SK-N-MC (cell line): ENCODE results near the gene PAMR1.

Experiments used
- DNase-seq: peaks from one replicate; pipeline ENCODE4 v3.0.0-alpha.2; 2011; ENCODE audit warnings: low read depth, low spot score
- H3K27ac ChIP-seq: fragments of 200-600 bp; sonication (generic); 2 replicates; pipeline ENCODE4 v1.5.1; 2016; ENCODE audit warnings: mixed run types
- H3K36me3 ChIP-seq: fragments of 200-600 bp; sonication (generic); 2 replicates; pipeline ENCODE4 v1.6.1; 2017; ENCODE audit warnings: antibody characterized with exemption, low read length, mixed read lengths; ENCODE audit not compliant: insufficient read depth
- H3K4me3 ChIP-seq: fragments of 200-600 bp; sonication (generic); 2 replicates; pipeline ENCODE4 v1.5.1; 2016
- H3K9ac ChIP-seq: fragments of 200-600 bp; sonication (generic); 2 replicates; pipeline ENCODE4 v1.8.0; 2017; ENCODE audit warnings: mixed run types, mixed read lengths; ENCODE audit not compliant: insufficient read length
- H3K9me3 ChIP-seq: fragments of 200-600 bp; sonication (generic); 2 replicates; pipeline ENCODE4 v1.6.1; 2017; ENCODE audit warnings: low read depth, mild to moderate bottlenecking, antibody characterized with exemption, low read length, moderate library complexity, mixed read lengths
- EZH2 ChIP-seq: fragments of 200-600 bp; sonication (generic); IDR thresholded peaks from one replicate; pipeline ENCODE4 v1.6.1; 2017; ENCODE audit warnings: antibody characterized with exemption
- FOXP2 ChIP-seq: optimal IDR thresholded peaks from 2 replicates; pipeline ENCODE3; 2011; ENCODE audit warnings: mild to moderate bottlenecking, moderate library complexity; ENCODE audit not compliant: insufficient read depth; ENCODE audit errors: extremely low read length, control extremely low read depth
- POLR2AphosphoS5 ChIP-seq: IDR thresholded peaks from 2 replicates; pipeline ENCODE4 v1.6.1; 2012; ENCODE audit warnings: mild to moderate bottlenecking, low read depth, low read length, borderline replicate concordance

Gene PAMR1

DNA sequence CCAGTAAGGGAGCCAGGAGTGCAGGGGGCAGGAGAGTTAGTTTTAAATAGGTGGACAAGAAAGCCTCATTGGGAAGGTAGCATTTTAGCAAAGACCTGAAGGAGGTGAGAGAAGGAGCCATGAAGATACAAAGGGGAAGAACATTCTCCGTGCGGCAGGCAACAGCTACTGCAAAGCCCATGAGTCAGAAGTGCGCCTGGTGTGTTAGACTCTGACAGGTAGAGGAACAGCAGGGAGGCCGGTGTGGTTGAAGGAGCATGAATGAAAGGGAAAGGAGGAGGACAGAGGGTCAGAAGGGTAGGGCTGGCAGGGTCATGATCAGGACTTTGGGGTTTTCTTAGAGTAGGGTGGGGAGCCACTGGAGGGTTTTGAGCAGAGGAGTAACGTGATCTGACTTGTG lies 34.5 kb upstream of the PAMR1 start:
- no peaks in the 10 kb centered on the region for H3K9me3 ChIP-seq
- no peak overlapping the region for H3K27ac ChIP-seq
- no peaks in the 10 kb centered on the region for H3K36me3 ChIP-seq
- H3K9ac ChIP-seq, result no peak overlapping the region
- TF ChIP-seq POLR2AphosphoS5 (no peak), FOXP2 (no peak), EZH2 (no peak)
- no peak for DNase-seq
- H3K4me3 ChIP-seq, result no peak overlapping the region

DNA sequence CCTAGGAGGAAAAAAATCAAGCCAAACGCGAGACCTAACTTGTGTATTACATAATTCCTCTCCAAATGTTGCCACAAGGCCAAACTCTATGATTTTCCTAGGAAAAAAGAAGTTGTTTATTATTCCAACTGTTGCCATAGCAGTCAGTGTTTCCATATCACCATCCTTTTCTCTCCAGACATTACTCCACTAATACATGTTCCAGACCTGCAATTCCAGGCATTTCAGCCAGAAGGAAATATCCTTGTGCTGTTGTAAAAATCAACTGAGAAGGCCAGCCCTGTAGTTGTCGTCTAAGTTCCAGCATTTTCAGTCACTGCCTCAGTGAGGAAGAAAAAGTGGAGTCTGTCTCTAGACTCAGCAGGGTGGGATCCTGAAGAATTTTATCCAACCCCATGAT lies 33.1 kb upstream of the PAMR1 start:
- Histone ChIP-seq H3K27ac (no peak overlapping the region), H3K9ac (no peak overlapping the region), H3K4me3 (no peak overlapping the region), H3K9me3 (no peaks in the 10 kb centered on the region), H3K36me3 (no peaks in the 10 kb centered on the region)
- no peak for DNase-seq
- no peak for TF ChIP-seq POLR2AphosphoS5
- TF ChIP-seq FOXP2, result no peak
- TF ChIP-seq EZH2, result no peak

DNA sequence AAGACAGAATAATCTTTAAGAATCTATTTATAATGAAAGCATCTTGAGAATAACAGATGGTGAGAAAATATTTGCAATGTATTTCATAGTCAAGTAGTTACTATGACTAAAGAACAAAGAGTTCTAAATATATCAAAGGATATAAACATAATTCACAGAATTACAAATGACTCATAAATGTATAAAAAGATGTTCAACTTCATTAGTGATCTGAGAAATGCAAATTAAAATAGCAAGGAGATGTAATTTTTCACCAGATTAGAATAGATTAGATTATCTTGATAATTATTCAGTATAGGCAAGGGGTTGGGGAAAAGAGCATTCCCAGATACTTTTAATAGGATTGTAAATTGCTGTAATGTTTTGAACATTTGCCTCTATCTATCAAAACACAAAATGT lies 30.1 kb upstream of the PAMR1 start:
- H3K27ac ChIP-seq, result no peak overlapping the region
- no peaks in the 10 kb centered on the region for H3K36me3 ChIP-seq
- DNase-seq, result no peak
- H3K9ac ChIP-seq, result no peak overlapping the region
- no peak overlapping the region for H3K4me3 ChIP-seq
- no peaks in the 10 kb centered on the region for H3K9me3 ChIP-seq
- no peak for TF ChIP-seq FOXP2
- no peak for TF ChIP-seq EZH2
- no peak for TF ChIP-seq POLR2AphosphoS5

DNA sequence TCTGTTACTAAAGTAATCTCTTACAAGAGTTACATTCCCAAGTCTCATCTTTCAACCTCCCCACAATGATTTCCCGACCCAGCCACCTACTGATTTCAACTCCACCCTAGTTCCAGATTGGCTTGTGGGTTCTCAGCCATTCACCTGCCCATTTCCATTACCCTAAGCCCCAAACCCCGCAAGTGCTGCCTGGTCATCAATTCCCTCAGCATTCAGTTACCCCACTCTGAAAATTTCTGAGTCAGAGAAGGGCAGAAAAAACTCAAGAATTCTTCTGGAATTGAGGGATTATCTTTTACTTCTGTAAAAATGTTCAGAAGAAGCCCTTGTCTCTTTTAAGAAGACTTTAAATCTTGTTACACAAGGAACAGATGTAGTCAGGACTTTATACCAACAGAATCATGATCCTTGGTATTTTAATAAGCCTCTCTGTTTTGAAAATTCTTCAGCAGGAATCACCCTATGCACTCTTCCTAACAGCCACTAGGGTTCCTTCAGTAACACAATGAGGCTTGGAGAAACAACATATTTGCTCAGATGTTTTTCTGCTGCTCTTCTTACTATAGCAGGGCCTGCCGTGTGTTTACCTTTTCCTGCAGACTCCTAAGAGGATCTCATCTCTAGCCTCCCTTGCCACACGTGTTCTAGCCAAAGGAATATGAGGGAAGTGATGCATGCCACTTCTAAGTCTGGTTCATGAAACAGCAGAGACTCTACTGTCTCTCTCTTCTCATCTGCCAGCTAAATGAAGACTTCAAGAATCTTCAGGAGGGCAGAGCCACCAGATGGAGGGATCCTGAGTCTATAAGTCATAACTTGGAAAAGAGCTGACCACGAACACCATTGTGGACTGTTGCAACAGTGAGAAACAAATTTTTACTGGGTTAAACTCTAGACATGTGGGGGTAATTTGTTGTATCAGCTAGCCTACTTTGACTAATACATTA lies 29.3 kb upstream of the PAMR1 start:
- TF ChIP-seq POLR2AphosphoS5 (no peak), FOXP2 (no peak), EZH2 (no peak)
- H3K9ac ChIP-seq, result no peak overlapping the region
- DNase-seq, result no peak
- no peak overlapping the region for H3K27ac ChIP-seq
- H3K4me3 ChIP-seq, result no peak overlapping the region
- H3K36me3 ChIP-seq, result no peaks in the 10 kb centered on the region
- H3K9me3 ChIP-seq, result no peaks in the 10 kb centered on the region

DNA sequence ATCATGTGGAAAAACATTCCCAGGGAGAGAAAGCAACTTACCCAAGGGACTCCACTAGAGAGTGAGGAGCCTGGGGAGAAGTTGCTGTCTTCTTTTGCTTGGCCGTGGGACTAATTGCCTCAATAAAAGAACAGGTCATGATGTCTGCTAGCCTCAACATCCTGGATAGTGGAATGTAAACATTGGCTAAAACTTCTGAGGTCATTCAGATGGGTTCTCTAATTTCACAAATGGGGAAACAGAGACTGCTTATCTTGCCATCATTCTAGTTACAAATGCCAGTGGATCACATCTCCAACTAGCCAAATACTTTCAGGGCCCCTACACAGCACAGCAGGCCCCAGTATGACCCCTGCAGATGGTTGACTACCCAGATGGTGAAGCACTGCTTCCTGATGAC lies 28.4 kb upstream of the PAMR1 start:
- TF ChIP-seq EZH2 (no peak), FOXP2 (no peak), POLR2AphosphoS5 (no peak)
- no peaks in the 10 kb centered on the region for H3K36me3 ChIP-seq
- H3K27ac ChIP-seq, result no peak overlapping the region
- no peak overlapping the region for H3K4me3 ChIP-seq
- no peaks in the 10 kb centered on the region for H3K9me3 ChIP-seq
- H3K9ac ChIP-seq, result no peak overlapping the region
- no peak for DNase-seq

DNA sequence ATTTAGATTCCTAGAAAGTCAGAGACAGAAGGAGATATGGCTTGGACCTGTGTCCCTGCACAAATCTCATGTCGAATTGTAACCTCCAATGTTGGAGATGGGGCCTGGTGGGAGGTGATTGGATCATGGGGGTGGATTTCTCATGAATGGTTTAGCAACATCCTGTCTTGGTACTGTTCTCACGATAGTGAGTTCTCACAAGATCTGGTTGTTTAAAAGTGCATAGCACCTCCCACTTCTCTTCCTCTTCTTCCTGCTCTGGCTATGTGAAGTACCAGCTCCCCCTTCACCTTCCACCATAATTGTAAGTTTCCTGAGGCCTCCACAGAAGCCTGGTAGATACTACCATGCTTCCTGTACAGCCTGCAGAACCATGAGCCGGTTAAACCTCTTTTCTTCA lies 27.6 kb upstream of the PAMR1 start:
- no peaks in the 10 kb centered on the region for H3K9me3 ChIP-seq
- H3K9ac ChIP-seq, result no peak overlapping the region
- H3K36me3 ChIP-seq, result no peaks in the 10 kb centered on the region
- H3K27ac ChIP-seq, result no peak overlapping the region
- TF ChIP-seq EZH2, result no peak
- TF ChIP-seq FOXP2, result no peak
- no peak for TF ChIP-seq POLR2AphosphoS5
- H3K4me3 ChIP-seq, result no peak overlapping the region
- DNase-seq, result no peak

DNA sequence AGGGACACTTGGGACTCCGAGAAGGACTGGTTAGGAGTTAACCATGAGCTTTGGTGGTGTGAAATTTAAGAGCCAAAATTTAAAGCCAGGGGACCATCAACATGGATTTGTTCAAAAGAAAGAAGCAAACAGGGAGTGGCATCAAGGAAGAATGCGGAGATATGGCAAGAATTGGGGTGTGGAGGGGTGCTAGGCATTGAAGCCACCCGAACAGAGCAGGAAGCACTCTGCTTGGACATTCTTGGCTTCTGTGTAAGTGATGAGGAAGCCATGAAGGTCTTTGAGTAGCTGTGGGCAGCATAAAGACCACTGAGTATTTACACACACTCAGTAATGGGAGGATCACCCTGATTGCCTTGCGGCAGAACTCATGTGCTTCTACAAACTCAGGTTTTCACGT lies 27.2 kb upstream of the PAMR1 start:
- no peak for DNase-seq
- no peak for TF ChIP-seq EZH2
- no peak for TF ChIP-seq POLR2AphosphoS5
- TF ChIP-seq FOXP2, result no peak
- Histone ChIP-seq H3K9me3 (no peaks in the 10 kb centered on the region), H3K36me3 (no peaks in the 10 kb centered on the region), H3K27ac (no peak overlapping the region), H3K9ac (no peak overlapping the region), H3K4me3 (no peak overlapping the region)

DNA sequence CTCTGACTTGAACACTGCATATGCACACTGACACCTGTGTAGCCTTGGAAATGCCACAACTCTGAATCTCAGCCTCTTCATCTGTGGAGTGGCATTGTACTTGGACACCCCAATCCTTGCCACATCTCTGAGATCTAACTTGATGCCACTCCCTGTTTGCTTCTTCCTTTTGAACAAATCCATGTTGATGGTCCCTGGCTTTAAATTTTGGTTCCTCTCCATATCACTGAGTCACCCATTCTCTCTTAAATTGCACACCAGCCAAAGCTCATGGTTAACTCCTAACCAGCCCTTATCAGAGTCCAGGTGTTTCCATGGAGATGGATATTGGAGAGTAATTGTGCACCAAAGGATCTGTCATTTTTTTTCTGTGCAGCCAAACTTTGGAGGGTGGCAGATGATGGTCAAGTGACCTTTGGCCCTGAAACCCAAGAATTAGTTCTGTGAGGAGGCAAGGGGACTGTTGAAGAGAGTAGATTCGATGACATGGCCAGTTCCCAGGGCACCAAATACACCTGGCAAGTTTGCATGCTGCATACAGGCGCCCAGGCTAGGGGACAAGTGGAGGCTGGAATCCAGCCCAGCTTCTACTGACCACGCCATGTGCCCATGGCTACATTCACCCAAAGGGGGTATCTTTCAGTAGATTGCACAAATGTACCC lies 25.1 kb upstream of the PAMR1 start:
- Histone ChIP-seq H3K27ac (no peak overlapping the region), H3K4me3 (no peak overlapping the region), H3K9me3 (no peaks in the 10 kb centered on the region), H3K36me3 (no peaks in the 10 kb centered on the region), H3K9ac (no peak overlapping the region)
- no peak for DNase-seq
- TF ChIP-seq POLR2AphosphoS5 (no peak), EZH2 (no peak), FOXP2 (no peak)

DNA sequence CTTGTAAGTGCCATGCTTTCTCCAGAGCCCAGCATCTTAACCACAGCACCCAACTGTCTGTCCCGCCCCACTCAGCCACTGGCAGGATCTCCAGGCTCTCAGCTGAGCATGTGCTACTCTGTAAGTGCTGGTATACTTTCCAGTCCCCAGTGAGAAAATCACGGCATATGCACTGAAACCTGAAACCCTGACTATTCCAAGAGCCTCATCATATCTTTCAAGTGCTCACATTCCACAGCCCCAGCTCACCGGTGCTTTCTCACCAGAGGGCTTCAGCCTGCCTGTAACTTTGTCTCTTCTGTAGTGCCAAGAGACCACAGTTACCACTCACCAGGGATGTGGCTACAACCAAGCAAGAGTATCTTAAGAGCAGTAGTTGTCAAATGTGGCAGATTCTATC lies 24.4 kb upstream of the PAMR1 start:
- H3K36me3 ChIP-seq, result no peaks in the 10 kb centered on the region
- H3K4me3 ChIP-seq, result no peak overlapping the region
- TF ChIP-seq POLR2AphosphoS5, result no peak
- TF ChIP-seq FOXP2, result no peak
- TF ChIP-seq EZH2, result no peak
- DNase-seq, result no peak
- H3K27ac ChIP-seq, result no peak overlapping the region
- no peaks in the 10 kb centered on the region for H3K9me3 ChIP-seq
- no peak overlapping the region for H3K9ac ChIP-seq
